KMS-11 (cell line): Measurements from ENCODE around the gene KLF18.
"Not testable (repeated sequence)": the region's sequence is repeated elsewhere in the genome, so short reads cannot be mapped to it uniquely, and the experiment has no call there.

ENCODE experiments used
- H2AFZ ChIP-seq: fragments of 200-600 bp; sonication (generic); 2 replicates; pipeline ENCODE4 v1.6.1; 2016; ENCODE audit warnings: antibody characterized with exemption, mixed run types, low read depth
- H3K27ac ChIP-seq: fragments of 200-600 bp; sonication (generic); 2 replicates; pipeline ENCODE4 v1.6.1; 2016; ENCODE audit warnings: mild to moderate bottlenecking, mixed run types
- H3K27me3 ChIP-seq: fragments of 200-600 bp; sonication (generic); 2 replicates; pipeline ENCODE4 v1.6.1; 2017; ENCODE audit warnings: mild to moderate bottlenecking, low read depth, mixed run types, moderate library complexity; ENCODE audit not compliant: insufficient read depth
- H3K36me3 ChIP-seq: fragments of 200-600 bp; sonication (generic); 2 replicates; pipeline ENCODE4 v1.6.1; 2017; ENCODE audit warnings: mild to moderate bottlenecking, mixed run types; ENCODE audit not compliant: insufficient read depth
- H3K4me1 ChIP-seq: fragments of 200-600 bp; sonication (generic); 2 replicates; pipeline ENCODE4 v1.6.1; 2016; ENCODE audit warnings: mild to moderate bottlenecking, low read depth, mixed run types; ENCODE audit not compliant: poor library complexity, severe bottlenecking
- H3K4me2 ChIP-seq: fragments of 200-600 bp; sonication (generic); 2 replicates; pipeline ENCODE4 v1.7.0; 2016; ENCODE audit warnings: mild to moderate bottlenecking, mixed run types
- H3K4me3 ChIP-seq: fragments of 200-600 bp; sonication (generic); IDR thresholded peaks from 2 replicates; pipeline ENCODE4 v1.6.1; 2017; ENCODE audit warnings: low read depth, low read length, mixed read lengths; ENCODE audit not compliant: insufficient read depth
- H3K79me2 ChIP-seq: fragments of 200-600 bp; sonication (generic); 2 replicates; pipeline ENCODE4 v1.6.1; 2016; ENCODE audit warnings: low read depth, mixed run types; ENCODE audit not compliant: insufficient read depth
- H3K9ac ChIP-seq: fragments of 200-600 bp; sonication (generic); 2 replicates; pipeline ENCODE4 v1.6.1; 2016; ENCODE audit warnings: mild to moderate bottlenecking, mixed run types
- H4K20me1 ChIP-seq: fragments of 200-600 bp; sonication (generic); 2 replicates; pipeline ENCODE4 v1.6.1; 2016; ENCODE audit warnings: mild to moderate bottlenecking, mixed run types; ENCODE audit not compliant: insufficient read depth
- TF ChIP-seq, protein P1 (sequence below): fragments of 200-600 bp; sonication (generic); conservative IDR thresholded peaks from 2 replicates; pipeline ENCODE4 v1.6.1; 2017; ENCODE audit warnings: low read depth, mild to moderate bottlenecking, antibody characterized with exemption, low read length, moderate library complexity, mixed read lengths

The KLF18 gene

DNA sequence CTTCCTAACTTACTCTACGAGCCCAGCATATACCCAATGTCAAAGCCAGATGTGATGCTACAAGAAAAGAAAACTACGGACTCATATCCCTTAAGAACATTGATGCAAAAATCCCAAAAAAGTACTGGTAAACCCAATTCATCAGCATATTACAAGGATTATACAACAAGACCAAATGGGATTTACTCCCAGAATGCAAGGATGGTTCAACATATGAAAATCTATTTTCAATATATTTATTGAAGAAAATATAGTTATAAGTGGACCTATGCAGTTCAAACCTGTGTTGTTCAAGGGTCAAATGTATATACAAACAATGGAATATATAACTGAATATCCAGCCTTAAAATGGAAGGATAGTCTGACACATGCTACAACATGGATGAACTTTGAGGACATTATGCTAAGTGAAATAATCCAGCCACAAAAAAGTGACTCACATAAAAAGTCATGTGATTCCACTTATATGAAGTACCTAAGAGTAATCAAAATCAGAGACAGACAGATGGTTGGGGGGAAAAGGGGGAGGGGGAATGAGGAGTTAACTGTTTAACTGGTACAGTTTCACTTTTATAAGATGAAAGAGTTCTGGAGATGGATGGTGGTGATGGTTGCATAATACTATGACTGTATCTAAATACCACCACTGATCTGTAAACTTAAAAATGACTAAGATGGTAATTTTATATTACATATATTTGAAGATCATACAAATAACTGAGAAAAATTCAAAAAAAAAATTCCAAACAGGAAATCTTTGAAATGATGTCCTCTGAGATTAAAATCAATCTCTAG, 3.7 kb upstream of the KLF18 start:
- H3K9ac ChIP-seq: no peak overlapping the region
- H3K4me2 ChIP-seq: no peak overlapping the region
- H3K4me3 ChIP-seq: no peak overlapping the region

DNA sequence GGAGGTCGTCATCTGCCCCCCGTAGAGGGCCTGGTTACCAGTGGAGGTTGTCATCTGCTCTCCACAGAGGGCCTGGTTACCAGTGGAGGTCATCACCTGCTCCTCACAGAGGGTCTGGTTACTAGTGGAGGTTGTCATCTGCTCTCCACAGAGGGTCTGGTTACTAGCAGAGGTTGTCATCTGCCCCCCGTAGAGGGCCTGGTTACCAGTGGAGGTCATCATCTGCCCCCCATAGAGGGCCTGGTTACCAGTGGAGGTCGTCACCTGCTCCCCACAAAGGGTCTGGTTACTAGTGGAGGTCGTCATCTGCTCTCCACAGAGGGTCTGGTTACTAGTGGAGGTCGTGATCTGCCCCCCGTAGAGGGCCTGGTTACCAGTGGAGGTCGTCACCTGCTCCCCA, 1.9 kb downstream of the KLF18 start:
- not testable (repeated sequence) for H3K4me3 ChIP-seq, H3K4me1 ChIP-seq

More for the DNA sequence above, 3.7 kb upstream of the KLF18 start:
- H3K36me3 ChIP-seq: no peaks in the 10 kb centered on the region
- H3K27me3 ChIP-seq: no peaks in the 10 kb centered on the region
- H2AFZ ChIP-seq: no peak overlapping the region
- no peaks in the 10 kb centered on the region for H4K20me1 ChIP-seq
- TF ChIP-seq, protein P1, sequence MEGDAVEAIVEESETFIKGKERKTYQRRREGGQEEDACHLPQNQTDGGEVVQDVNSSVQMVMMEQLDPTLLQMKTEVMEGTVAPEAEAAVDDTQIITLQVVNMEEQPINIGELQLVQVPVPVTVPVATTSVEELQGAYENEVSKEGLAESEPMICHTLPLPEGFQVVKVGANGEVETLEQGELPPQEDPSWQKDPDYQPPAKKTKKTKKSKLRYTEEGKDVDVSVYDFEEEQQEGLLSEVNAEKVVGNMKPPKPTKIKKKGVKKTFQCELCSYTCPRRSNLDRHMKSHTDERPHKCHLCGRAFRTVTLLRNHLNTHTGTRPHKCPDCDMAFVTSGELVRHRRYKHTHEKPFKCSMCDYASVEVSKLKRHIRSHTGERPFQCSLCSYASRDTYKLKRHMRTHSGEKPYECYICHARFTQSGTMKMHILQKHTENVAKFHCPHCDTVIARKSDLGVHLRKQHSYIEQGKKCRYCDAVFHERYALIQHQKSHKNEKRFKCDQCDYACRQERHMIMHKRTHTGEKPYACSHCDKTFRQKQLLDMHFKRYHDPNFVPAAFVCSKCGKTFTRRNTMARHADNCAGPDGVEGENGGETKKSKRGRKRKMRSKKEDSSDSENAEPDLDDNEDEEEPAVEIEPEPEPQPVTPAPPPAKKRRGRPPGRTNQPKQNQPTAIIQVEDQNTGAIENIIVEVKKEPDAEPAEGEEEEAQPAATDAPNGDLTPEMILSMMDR: no peak
- no peak overlapping the region for H3K27ac ChIP-seq
- no peaks in the 10 kb centered on the region for H3K79me2 ChIP-seq
- no peaks in the 10 kb centered on the region for H3K4me1 ChIP-seq

DNA sequence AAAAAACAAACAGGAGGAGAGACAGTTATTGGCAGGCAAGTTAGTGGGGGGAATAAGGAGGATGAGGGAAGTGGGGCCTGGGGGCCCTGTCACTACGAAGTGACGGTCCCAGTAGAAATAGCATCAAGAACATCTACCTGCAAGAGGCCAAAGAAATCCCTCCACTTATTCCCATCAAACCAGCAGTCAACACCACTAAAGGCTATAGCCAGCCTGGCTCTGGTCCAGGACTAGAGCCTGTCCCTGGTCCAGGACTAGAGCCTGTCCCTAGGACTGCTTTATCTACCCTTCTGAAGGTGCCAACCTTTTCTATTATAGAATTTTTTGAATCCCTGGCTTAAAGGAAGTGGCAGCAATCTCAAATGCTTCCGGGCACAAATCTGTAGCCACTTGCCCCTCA, 3.2 kb downstream of the KLF18 start:
- no peaks in the 10 kb centered on the region for H3K4me1 ChIP-seq
- H3K27ac ChIP-seq: no peak overlapping the region
- H2AFZ ChIP-seq: no peak overlapping the region
- TF ChIP-seq, protein P1: no peak
- H3K4me3 ChIP-seq: no peak overlapping the region
- H3K9ac ChIP-seq: no peak overlapping the region
- H4K20me1 ChIP-seq: no peaks in the 10 kb centered on the region
- H3K79me2 ChIP-seq: no peaks in the 10 kb centered on the region
- no peaks in the 10 kb centered on the region for H3K36me3 ChIP-seq
- H3K4me2 ChIP-seq: no peak overlapping the region
- no peaks in the 10 kb centered on the region for H3K27me3 ChIP-seq

More for the DNA sequence above, 1.9 kb downstream of the KLF18 start:
- H3K27me3 ChIP-seq, H4K20me1 ChIP-seq, H3K4me2 ChIP-seq, H2AFZ ChIP-seq, H3K9ac ChIP-seq, H3K79me2 ChIP-seq, H3K27ac ChIP-seq, H3K36me3 ChIP-seq: not testable (repeated sequence)

DNA sequence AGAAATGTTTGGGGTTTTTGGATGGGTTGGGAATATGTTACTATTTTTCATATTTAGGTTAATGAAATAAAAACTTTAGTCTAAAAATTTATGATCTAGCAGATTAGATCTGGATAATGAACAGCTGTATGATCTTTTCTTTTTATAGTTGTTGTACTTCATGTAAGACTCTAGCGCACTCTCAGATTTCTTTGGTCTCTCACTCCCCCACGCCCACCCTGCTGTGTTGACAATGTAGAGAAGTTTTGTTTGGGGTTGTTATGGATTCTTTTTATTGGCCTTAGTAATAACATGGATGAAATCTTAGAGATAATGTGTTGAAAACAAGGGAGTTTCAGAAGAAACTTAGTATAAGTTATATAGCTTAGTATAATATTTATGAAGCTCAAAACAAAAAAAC, 5.5 kb downstream of the KLF18 start:
- Histone ChIP-seq H3K36me3 (no peaks in the 10 kb centered on the region), H3K4me3 (no peak overlapping the region), H2AFZ (no peak overlapping the region), H3K9ac (no peak overlapping the region), H3K27me3 (no peaks in the 10 kb centered on the region), H3K27ac (no peak overlapping the region), H3K4me2 (no peak overlapping the region), H4K20me1 (no peaks in the 10 kb centered on the region), H3K4me1 (no peaks in the 10 kb centered on the region), H3K79me2 (no peaks in the 10 kb centered on the region)
- TF ChIP-seq, protein P1: no peak

DNA sequence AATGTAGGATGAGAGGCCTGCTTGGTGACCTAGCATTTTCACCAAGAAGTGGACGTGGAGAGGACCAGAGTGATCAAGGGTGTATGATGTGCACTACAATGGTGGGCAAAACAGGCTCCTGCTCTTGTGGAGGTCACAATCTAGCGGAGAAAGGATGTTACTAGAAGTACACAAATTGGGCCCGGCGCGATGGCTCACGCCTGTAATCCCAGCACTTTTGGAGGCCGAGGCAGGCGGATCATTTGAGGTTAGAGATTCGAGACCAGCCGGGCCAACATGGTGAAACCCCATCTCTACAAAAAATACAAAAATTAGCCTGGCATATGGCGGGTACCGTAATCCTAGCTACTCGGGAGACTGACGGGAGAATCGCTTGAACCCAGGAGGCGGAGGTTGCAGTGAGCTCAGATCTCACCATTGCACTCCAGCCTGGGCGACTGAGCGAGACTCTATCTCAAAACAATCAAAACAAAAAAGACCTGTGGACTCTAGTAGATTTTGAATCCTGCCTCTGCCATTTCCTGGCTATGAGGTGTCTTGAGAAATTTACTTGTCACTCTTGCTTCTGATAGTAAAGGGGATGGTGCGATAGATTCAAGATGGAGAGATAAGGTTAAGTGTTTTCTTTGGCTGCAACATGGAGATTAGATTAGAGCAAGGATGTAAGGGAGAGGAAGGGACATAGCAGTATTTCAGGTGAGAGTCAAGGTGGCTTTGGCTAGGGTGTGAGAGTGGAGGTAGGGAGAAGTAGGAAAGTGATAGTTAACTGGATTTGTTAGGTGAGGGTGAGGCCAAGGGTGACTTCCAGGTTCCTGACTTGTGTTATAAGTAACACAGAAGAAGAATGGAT, 7.1 kb downstream of the KLF18 start:
- Histone ChIP-seq H3K4me2 (no peak overlapping the region), H2AFZ (no peak overlapping the region), H3K36me3 (no peaks in the 10 kb centered on the region), H3K79me2 (no peaks in the 10 kb centered on the region), H4K20me1 (no peaks in the 10 kb centered on the region), H3K9ac (no peak overlapping the region), H3K27me3 (no peaks in the 10 kb centered on the region), H3K4me1 (no peaks in the 10 kb centered on the region), H3K4me3 (no peak overlapping the region), H3K27ac (no peak overlapping the region)
- TF ChIP-seq, protein P1: no peak
